HG03135 (cell line): ENCODE results near the gene ZFTA.
"Not testable (repeated sequence)": the region's sequence is repeated elsewhere in the genome, so short reads cannot be mapped to it uniquely, and the experiment has no call there.

Experiments
- ATAC-seq: cut with Tn5 transposase; IDR thresholded peaks from one replicate; pipeline ENCODE4 v1.9.1; 2021; ENCODE audit warnings: mild to moderate bottlenecking, moderate library complexity; ENCODE audit not compliant: unreplicated experiment

Gene ZFTA

GRCh38 chr11:63779039-63779438 is 10.5 kb upstream of the ZFTA start:
- ATAC-seq, result no peak

GRCh38 chr11:63775191-63775590 is 6.6 kb upstream of the ZFTA start:
- no peak for ATAC-seq

GRCh38 chr11:63771741-63772318 is 3.3 kb upstream of the ZFTA start:
- ATAC-seq, result not testable (repeated sequence)

DNA sequence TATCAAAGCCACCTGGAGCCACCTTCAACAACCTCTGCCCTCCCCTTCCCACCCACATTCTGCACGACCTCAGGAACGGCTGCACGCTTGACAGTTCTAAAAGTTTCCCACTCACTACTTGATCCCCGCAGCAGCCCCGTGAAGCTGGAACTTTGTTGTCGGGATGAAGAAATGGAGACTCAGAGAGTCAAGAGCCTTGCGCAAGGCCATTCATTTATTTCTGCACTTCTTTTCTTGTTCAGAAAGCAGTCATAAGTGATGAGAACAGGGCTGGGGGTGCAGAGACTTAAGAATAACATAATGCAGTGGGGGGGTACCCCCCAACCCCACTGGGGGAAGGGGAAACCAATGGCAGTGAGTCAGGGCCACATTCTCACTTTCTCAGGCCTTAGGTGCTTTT is 2.2 kb upstream of the ZFTA start:
- no peak for ATAC-seq

DNA sequence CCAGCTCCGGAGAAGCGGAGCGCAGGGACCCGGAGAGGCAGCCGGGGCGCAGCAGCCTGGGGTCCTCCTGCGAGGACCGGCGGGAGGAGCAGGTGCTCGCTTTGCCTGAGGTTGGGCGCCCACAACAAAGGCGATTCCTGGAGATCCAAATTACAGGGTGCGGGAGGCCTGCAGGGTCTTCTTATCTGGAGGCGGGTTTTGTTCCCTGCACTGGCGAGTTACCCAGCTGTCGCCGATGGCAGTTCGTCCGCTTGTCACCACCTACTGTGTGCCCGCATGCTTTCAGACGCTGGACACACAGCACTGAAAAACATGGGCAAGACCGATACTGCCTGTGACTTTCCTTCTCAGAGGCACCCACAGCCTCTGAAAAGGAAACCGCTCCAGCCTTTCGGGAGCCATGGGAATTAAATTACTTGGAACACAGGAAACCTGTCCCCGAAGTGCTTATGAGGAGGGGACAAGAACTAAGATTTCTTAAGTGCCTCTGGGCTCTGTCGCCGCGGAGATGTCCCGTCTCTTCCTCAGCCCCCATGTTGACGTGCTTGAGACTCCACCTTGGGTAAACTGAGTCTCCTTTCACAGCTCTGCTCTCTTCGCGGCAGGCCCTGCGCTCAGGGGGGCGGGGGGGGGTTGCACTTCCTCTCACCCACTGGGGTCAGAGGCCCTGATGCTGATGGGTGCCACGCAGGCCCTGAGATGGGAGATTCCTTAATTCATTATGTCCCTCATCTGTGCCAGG is 1.3 kb upstream of the ZFTA start:
- ATAC-seq, result no peak

- no peak for ATAC-seq
These were observed 603 bp upstream of the ZFTA start for GRCh38 chr11:63769042-63769713.

GRCh38 chr11:63767565-63768236 is 874 bp downstream of the ZFTA start:
- ATAC-seq, result no peak

DNA sequence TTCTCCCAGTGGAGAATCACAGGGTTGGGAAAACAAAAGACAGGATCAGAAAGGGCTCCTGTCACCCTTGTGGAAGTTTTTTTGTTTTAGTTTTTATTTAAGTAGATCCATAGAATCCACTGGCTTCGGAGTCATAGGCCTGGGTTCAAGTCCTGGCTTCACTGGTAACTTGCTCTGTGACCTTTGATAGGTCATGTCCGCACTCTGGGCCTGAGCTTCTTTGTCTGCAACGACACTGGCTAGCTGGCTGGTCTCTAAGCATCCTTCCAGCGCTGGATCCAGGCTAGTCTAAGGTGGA is 1.4 kb downstream of the ZFTA start:
- ATAC-seq, result no peak

DNA sequence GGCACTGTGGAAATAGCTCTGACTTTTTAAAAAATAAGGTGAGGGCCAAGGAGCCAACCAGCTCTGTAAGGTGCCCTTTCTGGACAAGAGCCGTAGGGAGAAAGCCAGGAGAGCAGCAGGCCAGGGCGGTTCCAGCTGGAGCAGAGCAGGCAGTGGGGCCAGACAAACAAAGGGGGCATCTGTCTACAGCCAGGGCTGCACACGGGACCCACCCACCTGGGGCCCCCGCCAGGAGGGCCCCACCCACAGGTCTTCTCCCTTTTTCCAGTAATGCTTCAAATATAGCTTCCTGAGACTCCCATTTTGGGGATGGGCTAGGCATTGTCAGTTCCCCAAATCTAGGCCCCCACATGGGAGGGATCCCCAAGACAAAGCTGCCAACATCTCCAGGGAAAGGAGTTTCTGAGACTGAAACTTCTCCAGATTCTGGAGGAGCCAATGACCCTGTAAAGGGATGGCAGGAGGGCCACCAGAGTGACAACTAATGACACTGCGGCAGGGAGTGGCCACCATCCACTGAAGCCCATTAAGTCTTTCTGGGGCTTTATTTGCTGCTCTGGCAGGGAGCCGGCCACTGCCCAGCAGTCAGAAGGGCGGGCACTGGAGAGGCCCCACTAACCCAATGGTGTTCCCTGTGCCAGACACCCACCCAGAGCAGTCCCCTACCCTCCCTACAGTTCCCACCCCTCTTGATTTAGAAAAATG is 1.9 kb downstream of the ZFTA start:
- no peak for ATAC-seq

DNA sequence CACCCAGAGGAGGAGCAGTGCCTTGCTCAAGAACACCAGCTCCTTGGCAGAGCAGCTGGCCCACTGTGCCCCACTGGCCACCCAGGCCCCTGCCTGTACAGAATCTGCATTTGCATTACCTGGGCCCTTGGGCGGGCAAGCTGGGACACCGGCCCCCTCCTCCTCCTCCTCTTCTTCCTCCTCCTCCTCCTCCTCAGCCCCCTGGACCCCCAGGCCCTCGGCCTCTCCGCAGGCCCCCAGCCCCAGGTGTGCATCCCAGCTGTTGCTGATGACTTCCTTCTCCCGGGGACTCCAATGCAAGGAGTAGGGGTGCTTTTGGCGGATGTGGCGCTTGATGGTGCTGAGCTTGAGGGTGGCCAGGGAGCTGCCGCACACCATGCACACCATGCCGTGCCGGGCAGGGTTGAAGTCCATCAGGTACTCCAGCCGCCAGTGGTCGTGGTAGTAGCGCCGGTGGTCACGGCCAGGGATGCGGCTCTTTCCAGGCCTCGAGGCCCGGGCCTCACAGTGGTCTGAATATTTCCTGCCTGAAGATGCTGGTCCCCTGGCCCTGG is 2.8 kb downstream of the ZFTA start:
- ATAC-seq, result no peak

DNA sequence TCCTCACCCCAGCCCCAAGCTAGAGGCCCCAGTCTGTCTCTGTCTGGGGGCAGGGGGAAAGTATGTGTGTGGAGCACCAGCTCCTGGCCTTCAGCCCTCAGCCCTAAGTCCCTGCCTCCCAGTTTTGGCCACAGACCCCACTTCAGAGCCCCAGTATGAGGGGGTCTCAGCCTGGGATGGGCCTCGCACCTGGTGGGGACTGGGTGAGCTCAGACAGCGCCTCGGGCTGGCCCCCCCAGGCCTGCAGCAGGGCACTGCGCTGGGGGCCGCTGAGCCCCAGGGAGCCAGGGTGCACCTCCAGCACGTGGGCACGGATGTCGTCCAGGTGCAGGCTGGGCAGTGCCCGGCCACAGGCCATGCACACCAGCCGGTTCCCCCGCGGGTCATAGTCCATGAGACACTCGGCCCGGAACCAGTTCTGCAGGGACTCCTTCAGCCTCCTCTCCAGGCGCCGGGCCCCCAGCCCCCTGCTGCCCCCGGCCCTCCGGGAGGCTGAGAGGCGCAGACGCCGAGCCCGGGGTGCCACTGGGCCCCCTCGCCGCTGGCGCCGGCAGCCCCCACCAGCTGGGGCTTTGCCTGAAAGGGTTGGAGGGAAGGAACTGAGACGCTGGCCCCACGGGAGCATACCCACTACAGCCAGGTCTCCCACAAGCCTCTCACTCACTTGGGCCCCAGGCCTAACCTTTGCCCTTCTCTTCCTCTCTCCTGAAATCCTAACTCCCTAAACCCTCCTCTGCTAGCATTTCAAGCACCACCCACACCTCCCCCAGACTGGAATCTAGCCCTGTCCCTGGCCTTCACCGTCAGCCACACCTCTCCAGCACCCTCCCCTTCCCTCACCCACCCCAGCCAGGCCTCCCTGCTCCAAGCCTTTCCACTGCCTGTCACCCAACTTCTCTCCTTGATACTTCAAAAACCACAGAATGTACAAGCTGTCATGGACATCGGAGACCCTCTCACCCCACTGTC is 3.6 kb downstream of the ZFTA start:
- no peak for ATAC-seq

- ATAC-seq, result no peak
These were observed 4.3 kb downstream of the ZFTA start for GRCh38 chr11:63764340-63764678.

DNA sequence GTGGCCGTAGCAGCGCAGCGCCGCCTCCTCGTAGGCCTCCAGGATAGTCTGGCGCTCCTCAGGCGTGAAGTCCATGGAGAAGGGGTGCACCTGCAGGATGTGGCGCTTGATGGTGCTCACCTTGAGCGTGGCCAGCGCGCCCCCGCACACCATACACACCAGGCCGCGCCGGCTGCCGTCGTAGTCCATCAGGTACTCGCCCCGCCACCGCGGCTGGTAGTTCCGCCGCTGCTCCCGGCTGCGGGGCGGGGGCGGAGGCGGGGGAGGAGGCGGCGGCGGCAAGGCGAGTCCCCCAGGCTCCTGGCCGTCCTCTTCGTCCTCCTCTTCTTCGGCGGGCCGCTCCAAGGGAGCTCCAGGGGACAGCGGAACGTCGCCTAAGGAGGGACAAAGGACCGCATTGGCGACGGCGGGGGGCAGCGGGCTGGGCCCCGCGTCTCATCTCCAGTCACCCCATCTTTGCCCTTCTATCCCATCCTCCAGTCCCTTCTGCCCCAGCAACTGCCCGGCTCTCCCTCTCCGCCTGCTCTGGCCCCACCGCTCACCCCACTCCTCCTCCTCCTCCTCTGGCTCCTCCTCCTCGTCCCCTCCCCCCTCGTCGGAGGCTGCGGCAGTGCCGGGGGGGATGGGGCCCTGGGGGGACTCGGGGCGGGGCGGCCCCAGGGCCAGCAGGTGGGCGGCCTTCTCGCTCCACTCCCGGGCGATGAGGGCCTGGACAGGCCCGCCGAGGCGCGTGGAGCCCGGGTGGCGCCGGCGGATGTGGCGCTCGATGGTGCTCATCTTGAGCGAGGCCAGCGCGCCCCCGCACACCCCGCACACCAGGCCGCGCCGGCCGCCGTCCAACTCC is 4.9 kb downstream of the ZFTA start:
- no peak for ATAC-seq

- no peak for ATAC-seq
These were observed 5.7 kb downstream of the ZFTA start for GRCh38 chr11:63762654-63763495.

DNA sequence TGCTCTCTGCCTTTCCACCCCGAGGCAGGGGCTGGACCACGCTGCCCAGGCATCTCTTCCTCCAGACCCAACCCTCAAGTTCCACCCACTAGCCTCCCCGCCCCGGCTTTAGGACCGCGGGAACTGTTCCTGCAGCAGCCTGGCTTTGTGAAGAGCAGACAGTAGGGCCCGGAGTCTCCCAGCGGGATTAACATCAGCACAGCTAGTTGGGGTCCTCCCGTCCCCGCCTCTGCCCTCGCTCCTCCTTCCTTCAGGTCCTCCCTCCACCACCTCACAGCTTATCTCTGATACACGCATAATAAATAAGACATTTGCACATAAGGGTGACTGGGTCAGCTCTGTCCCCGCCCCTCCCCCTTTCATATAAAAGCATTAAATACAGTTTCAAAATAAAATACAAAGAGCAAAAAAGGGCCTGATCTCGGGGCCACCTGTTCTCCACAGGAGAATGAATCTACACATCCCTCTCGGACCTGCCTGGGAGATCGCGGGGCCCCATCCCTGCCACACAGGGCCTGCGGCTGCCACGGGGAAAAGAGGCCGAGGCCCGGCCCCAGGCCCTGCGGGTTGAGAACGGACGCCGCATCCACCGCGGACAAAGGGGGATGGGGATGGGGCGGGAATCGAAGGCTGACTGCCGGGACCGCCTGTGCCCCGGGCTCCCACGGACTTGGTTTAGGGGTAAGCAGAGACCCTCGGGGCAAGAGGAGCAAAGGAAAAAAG is 6.5 kb downstream of the ZFTA start:
- ATAC-seq, result no peak

DNA sequence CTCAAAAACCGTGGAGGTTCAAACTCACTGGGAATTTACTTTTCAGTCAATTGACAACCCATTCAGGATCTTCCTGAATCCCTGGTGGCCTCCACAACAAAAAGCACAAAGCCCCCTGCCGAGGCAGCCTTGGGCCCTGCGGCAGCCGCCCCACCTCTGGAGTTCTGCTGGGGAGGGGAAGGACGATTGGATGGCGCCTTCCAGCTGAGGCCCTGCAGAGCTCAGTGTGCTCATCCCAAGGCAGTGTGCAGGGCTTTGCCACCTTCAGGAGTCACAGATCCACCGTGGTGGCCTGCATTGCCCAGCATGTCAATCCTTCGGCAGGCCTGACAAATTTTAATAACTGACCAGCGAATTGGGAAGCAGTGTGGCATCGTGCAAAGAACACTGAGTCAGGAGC is 7.4 kb downstream of the ZFTA start:
- no peak for ATAC-seq

GRCh38 chr11:63760487-63761079 is 8.0 kb downstream of the ZFTA start:
- ATAC-seq, result no peak
